Spleen (tissue), 7 donors: ENCODE data around the gene CEBPG.

Source experiments
- POLR2A ChIP-seq, 3 donors: fragments of 450-650 bp; IDR thresholded peaks; one replicate each; pipeline ENCODE4 v1.5.1; 2017; ENCODE audit warnings: antibody characterized with exemption in 3 of 3, mild to moderate bottlenecking in 1 of 3
- POLR2AphosphoS5 ChIP-seq, 3 donors: sonication (generic); formaldehyde crosslinking; IDR thresholded peaks; one replicate each; pipeline ENCODE4 v1.5.1; 2017; ENCODE audit warnings: antibody characterized with exemption in 3 of 3
- TF ChIP-seq, protein P1 (sequence below), 11 experiments: fragments of 200-600 bp in 7 of 11; fragments of 450-650 bp in 4 of 11; sonication (generic) in 4 of 11; IDR thresholded peaks in 8 of 11; conservative IDR thresholded peaks in 3 of 11; 1 replicate in 7 of 11; 2 replicates in 4 of 11; pipeline versions ENCODE4 v1.4.0 to v1.8.0; 2016 to 2021; ENCODE audit warnings: antibody characterized with exemption in 11 of 11, inconsistent platforms in 4 of 11, mild to moderate bottlenecking in 1 of 11
- donor health status: DM: no; HTN: no; CAD: no; lungs with moderate emphysema.
- donor health status: DM: no; HTN: no; CAD: no.
- donor health status: DM: no; HTN: no; CAD: no.

DNA sequence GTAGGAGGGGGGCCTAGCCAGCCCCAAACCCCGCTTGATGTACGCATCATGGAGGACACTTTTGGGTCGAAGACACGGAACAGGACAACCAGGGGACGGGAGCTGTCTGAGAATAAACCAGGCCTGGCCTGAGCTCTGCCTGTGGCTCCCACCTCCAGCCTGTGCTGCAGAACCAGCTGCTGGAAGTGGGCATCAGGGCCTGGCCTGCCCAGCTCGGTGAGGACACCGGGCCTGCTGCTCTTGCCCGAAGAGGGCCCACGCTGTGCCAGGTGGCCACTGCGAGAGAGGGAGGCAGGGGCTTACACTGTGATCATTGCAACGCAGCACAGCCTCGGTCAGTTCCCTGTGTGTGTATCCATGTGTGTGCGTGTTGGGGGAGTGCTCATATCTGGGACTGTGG, 34.6 kb downstream of the CEBPG start:
- TF ChIP-seq POLR2AphosphoS5 (IDR thresholded peaks at IDR 0.05) (no peak), POLR2A (IDR thresholded peaks at IDR 0.05) (no peak)
- TF ChIP-seq, protein P1, sequence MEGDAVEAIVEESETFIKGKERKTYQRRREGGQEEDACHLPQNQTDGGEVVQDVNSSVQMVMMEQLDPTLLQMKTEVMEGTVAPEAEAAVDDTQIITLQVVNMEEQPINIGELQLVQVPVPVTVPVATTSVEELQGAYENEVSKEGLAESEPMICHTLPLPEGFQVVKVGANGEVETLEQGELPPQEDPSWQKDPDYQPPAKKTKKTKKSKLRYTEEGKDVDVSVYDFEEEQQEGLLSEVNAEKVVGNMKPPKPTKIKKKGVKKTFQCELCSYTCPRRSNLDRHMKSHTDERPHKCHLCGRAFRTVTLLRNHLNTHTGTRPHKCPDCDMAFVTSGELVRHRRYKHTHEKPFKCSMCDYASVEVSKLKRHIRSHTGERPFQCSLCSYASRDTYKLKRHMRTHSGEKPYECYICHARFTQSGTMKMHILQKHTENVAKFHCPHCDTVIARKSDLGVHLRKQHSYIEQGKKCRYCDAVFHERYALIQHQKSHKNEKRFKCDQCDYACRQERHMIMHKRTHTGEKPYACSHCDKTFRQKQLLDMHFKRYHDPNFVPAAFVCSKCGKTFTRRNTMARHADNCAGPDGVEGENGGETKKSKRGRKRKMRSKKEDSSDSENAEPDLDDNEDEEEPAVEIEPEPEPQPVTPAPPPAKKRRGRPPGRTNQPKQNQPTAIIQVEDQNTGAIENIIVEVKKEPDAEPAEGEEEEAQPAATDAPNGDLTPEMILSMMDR (IDR thresholded peaks at IDR 0.05 in 8 of 11, conservative IDR thresholded peaks at IDR 0.05 in 3 of 11), result no peak
